Hypothalamus (tissue), 51 donors: ENCODE results near the gene SP140L.

ENCODE experiments used
- DNase-seq, 51 donors: peaks; one replicate each; lab custom pipeline; 2025; lab: John Stamatoyannopoulos, UW

Gene SP140L

DNA sequence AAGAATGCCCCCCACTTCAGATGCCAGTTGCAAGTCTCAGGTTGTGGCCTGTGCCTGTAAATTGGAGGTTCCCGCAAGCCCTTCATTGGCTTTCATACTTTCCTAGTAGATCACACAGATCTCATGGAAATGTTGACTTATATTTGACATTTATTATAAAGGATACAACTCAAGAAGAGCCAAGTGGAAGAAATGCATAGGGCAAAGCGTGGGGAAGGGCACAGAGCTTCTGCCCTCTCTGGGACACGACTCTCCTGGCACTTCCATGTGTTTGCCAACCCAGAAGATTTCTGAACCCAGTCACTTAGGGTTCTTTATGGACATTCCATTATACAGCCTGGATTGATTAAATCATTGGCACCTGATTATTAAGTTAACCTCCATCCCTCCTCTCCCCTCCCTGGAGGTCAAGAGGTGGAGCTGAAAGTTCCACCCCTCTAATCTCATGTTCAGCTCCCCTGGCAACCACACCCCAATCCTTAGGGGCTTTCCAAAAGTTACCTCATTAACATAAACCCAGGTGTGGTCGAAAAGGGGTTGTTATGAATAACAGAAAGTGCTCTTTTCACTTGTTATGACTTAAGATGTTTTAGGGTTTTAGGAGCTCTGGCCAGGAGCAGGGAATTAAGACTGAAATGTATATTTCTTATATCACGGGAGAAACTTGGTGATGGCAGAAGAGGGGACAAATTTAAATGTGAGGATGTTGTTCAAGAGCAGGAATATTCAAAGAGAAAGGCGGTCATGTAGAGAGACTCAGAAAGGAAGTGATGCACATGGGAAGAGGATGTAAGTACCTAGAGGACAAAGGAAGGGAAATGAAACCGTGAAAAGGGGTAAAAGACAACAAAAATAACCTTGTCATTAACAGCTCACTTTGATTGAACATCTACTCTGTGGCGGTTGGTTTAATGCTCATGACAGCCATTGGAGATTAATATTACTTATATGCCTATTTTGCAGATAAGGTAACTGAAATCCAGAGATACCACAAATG lies 120.8 kb downstream of the SP140L start:
- no peak for DNase-seq

DNA sequence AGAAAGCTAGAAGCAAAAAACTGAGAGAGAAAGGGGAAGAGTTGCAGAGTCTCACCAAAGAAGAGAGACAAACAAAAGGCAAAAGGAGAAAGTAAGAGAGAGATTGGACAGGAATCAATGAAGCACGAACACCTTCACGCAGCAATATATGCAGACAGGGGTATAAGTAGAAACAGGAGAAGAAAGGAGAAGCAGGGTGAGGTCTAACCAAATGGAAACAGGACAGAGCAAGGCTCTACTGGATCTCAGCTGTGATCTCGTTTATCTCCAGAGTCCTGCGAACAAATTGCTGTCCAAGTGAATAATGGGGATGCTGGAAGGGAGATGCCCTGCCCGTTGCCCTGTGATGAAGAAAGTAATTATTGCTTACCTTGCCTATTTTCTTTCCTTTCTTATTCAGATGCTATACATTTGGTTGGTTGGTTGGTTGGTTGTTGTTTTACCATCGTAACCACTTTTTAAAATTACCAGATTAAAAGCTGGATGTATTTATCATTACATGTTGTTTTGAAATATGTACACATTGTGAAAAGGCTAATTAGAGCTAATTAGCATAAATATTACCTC lies 123.0 kb downstream of the SP140L start:
- no peak for DNase-seq

DNA sequence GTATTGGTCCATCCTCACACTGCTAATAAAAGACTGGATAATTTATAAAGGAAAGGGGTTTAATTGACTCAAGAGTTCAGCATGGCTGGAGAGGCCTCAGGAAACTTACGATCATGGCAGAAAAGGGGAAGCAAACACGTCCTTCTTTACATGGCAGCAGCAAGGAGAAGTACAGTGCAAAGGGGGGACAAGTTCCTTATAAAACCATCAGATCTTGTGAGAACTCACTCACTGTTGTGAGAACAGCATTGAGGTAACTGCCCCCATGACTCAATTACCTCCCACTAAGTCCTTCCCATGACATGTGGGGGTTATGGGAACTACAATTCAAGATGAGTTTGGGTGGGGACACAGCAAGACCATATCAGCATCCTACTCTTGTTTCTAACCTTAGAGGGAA lies 126.0 kb downstream of the SP140L start:
- DNase-seq = no peak
